Endothelial cell of umbilical vein (primary cell): ENCODE results near the gene CD8B2. TPM values are rescaled to one million over a fixed set of nuclear protein-coding genes. Genes with fewer than 3 reads are reported as not detected.

ENCODE experiments used
- BruUV-seq: library from RNA; stranded (reverse); fragments of 400-500 nt; replicated peaks from 2 replicates; lab custom pipeline; 2021; lab: Mats Ljungman, UMichigan
- CTCF ChIA-PET: fragments of 300-600, 350-600 bp; sonication (Branson Sonifier 250); formaldehyde crosslinking; loops from one replicate; lab custom pipeline; 2021; ENCODE audit warnings: antibody characterized with exemption, inconsistent platforms; lab: Charles Lee
- POLR2A ChIA-PET: fragments of 300-600, 350-600 bp; sonication (Branson Sonifier 250); formaldehyde crosslinking; loops from one replicate; lab custom pipeline; 2021; ENCODE audit warnings: antibody characterized with exemption, inconsistent platforms; lab: Charles Lee
- DNase-seq: peaks from one replicate; pipeline ENCODE4 v3.0.0-alpha.2; 2011; ENCODE audit warnings: low read depth, low spot score
- FAIRE-seq: peaks from 2 replicates; lab custom pipeline; 2011; peaks lifted over from hg19 to GRCh38; lab: Jason Lieb, UNC
- H2AFZ ChIP-seq: 2 replicates; pipeline ENCODE4 v1.6.0; 2012; ENCODE audit warnings: low read depth, low read length, control low read depth, inconsistent platforms
- H3K27ac ChIP-seq: 2 replicates; pipeline ENCODE4 v1.5.1; 2011; ENCODE audit warnings: low read depth, mild to moderate bottlenecking, control low read depth, low read length, moderate library complexity; ENCODE audit not compliant: insufficient read depth
- H3K27me3 ChIP-seq, 2 experiments: 2 replicates each; pipeline versions ENCODE4 v1.6.0 to v1.6.1; 2011; ENCODE audit warnings: low read length in 2 of 2, mixed read lengths in 1 of 2; ENCODE audit not compliant: control insufficient read depth in 2 of 2, insufficient read depth in 2 of 2
- H3K36me3 ChIP-seq, 2 experiments: 2 replicates in 1 of 2; 3 replicates in 1 of 2; pipeline ENCODE4 v1.5.1; 2011; ENCODE audit warnings: low read length in 2 of 2, mild to moderate bottlenecking in 1 of 2, moderate library complexity in 1 of 2; ENCODE audit not compliant: control insufficient read depth in 2 of 2, insufficient read depth in 2 of 2; ENCODE audit errors: extremely low read depth in 1 of 2
- H3K4me1 ChIP-seq: 3 replicates; pipeline ENCODE4 v1.5.1; 2011; ENCODE audit warnings: mild to moderate bottlenecking, low read length; ENCODE audit not compliant: control insufficient read depth, insufficient read depth; ENCODE audit errors: extremely low read depth
- H3K4me2 ChIP-seq: 2 replicates; pipeline ENCODE4 v1.6.1; 2011; ENCODE audit warnings: low read length, control low read depth, mixed read lengths; ENCODE audit not compliant: insufficient read depth
- H3K4me3 ChIP-seq, 3 experiments: fragments of 200-600 bp in 1 of 3; sonication (generic), shearing (Covaris generic) in 1 of 3; replicated peaks in 1 of 3; 2 replicates each; pipeline ENCODE4 v1.5.1; 2011 to 2016; ENCODE audit warnings: control low read depth in 3 of 3, low read length in 3 of 3, mild to moderate bottlenecking in 2 of 3, inconsistent platforms in 1 of 3, low read depth in 1 of 3, moderate library complexity in 1 of 3; ENCODE audit not compliant: insufficient read depth in 1 of 3
- H3K79me2 ChIP-seq: 2 replicates; pipeline ENCODE4 v1.6.0; 2012; ENCODE audit warnings: low read length, inconsistent platforms; ENCODE audit not compliant: control insufficient read depth, insufficient read depth
- H3K9ac ChIP-seq: replicated peaks from 2 replicates; pipeline ENCODE3; 2011; ENCODE audit warnings: low read length, control low read depth; ENCODE audit not compliant: insufficient read depth; ENCODE audit errors: extremely low read depth
- H3K9me1 ChIP-seq: replicated peaks from 3 replicates; pipeline ENCODE4 v1.6.0; 2011; ENCODE audit warnings: mild to moderate bottlenecking, low read length; ENCODE audit not compliant: control insufficient read depth, insufficient read depth; ENCODE audit errors: extremely low read depth
- H3K9me3 ChIP-seq: replicated peaks from 2 replicates; pipeline ENCODE4 v1.5.1; 2012; ENCODE audit warnings: low read length, inconsistent platforms; ENCODE audit not compliant: control insufficient read depth, insufficient read depth
- H4K20me1 ChIP-seq: replicated peaks from 2 replicates; pipeline ENCODE3; 2011; ENCODE audit warnings: mild to moderate bottlenecking, low read length; ENCODE audit not compliant: control insufficient read depth, insufficient read depth; ENCODE audit errors: extremely low read depth
- EZH2 ChIP-seq: IDR thresholded peaks from 2 replicates; pipeline ENCODE4 v1.6.1; 2012; ENCODE audit warnings: borderline replicate concordance, low read depth, mild to moderate bottlenecking, moderate library complexity, low read length, inconsistent platforms; ENCODE audit not compliant: severe bottlenecking
- FOS ChIP-seq: IDR thresholded peaks from 2 replicates; pipeline ENCODE4 v1.6.1; 2011; ENCODE audit warnings: mild to moderate bottlenecking, low read length, moderate library complexity, borderline replicate concordance; ENCODE audit not compliant: insufficient read depth
- GATA2 ChIP-seq: IDR thresholded peaks from 2 replicates; pipeline ENCODE4 v1.7.0; 2011; ENCODE audit warnings: low read depth, mild to moderate bottlenecking, moderate library complexity, mixed read lengths, low read length; ENCODE audit not compliant: insufficient read length, insufficient read depth
- JUN ChIP-seq: IDR thresholded peaks from 2 replicates; pipeline ENCODE4 v1.6.1; 2011; ENCODE audit warnings: borderline replicate concordance, low read depth; ENCODE audit not compliant: insufficient read length, insufficient read depth
- MAX ChIP-seq: IDR thresholded peaks from 2 replicates; pipeline ENCODE4 v1.6.1; 2011; ENCODE audit not compliant: insufficient read depth, insufficient read length
- MYC ChIP-seq: IDR thresholded peaks from one replicate; pipeline ENCODE4 v1.6.1; 2011; ENCODE audit warnings: mild to moderate bottlenecking, low read depth, low read length
- POLR2A ChIP-seq: IDR thresholded peaks from 2 replicates; pipeline ENCODE4 v1.6.1; 2012; ENCODE audit warnings: low read depth, mild to moderate bottlenecking, control low read depth, low read length
- POLR2AphosphoS5 ChIP-seq: IDR thresholded peaks from 2 replicates; pipeline ENCODE4 v1.6.1; 2012; ENCODE audit warnings: low read depth, mild to moderate bottlenecking, control low read depth, low read length, moderate library complexity; ENCODE audit not compliant: insufficient read depth
- dilution Hi-C: fragments of 300-500 bp; cut with MboI; formaldehyde crosslinking; loops from one replicate; pipeline ENCODE4 v1.15.0; 2019; ENCODE audit warnings: low sequenced_read_pairs; ENCODE audit not compliant: extremely low pct_ligation_motif_present
- intact Hi-C: fragments of 100-400 bp; cut with micrococcal nuclease; formaldehyde crosslinking; loops from one replicate; pipeline ENCODE4 v1.10.0; 2022
- polyA plus RNA-seq, 4 experiments: library from polyadenylated mRNA; depleted of rRNA in 3 of 4; stranded (reverse) in 3 of 4; unstranded in 1 of 4; fragments of >200 nt; gene quantifications; 2 replicates each; pipeline versions ENCODE4 v1.2.1 to v1.2.3, GENCODE V29; 2011 to 2012; ENCODE audit warnings: missing spikeins in 1 of 4
- total RNA-seq: library from RNA; stranded (reverse); gene quantifications from 2 replicates; pipeline ENCODE4 v1.2.3, GENCODE V29; 2021
- TF ChIP-seq, protein P1 (sequence below), 2 donors: IDR thresholded peaks; 1 replicate in 1 of 2; 2 replicates in 1 of 2; pipeline ENCODE4 v1.5.1; 2011; ENCODE audit warnings: low read length in 2 of 2, mild to moderate bottlenecking in 2 of 2, moderate library complexity in 2 of 2, control low read depth in 1 of 2, inconsistent platforms in 1 of 2, low read depth in 1 of 2; ENCODE audit not compliant: insufficient read depth in 1 of 2; ENCODE audit errors: extremely low read depth in 1 of 2

Gene CD8B2
- total and polyA plus RNA-seq, 2 donors (not counting 3 experiments of a cell fraction or from before 2014, with no cell fraction given) = not detected

DNA sequence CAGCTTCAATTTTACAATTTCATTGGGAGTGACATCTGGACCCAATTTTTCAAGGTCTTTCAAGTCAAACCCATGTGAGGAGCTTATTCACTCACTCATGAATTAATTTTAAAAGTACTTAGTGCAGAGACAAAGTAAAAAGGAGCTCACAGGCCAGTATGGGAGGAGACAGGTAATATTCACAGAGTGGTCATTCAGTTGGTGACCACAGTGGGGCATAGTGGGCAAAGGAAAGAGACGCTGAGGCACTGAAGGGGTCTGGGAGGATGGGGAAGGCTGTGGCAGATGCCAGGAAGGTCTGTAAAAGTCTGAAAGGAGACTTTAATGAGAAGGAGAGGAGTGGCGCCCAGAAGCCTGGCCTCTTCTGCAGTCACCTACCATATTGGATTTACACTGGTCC, 76.0 kb downstream of the CD8B2 start:
- H3K27me3 ChIP-seq = no peaks in the 10 kb centered on the region
- FAIRE-seq (no peak), DNase-seq (no peak)
- no peaks in the 10 kb centered on the region for H4K20me1 ChIP-seq
- H3K4me1 ChIP-seq = no peaks in the 10 kb centered on the region
- no TSS peak for BruUV-seq
- H3K4me3 ChIP-seq = no peak overlapping the region
- intact Hi-C loops = no loop called here
- H3K36me3 ChIP-seq = no peaks in the 10 kb centered on the region
- no peaks in the 10 kb centered on the region for H3K79me2 ChIP-seq
- H3K4me2 ChIP-seq = no peak overlapping the region
- H3K9ac ChIP-seq = no peak overlapping the region
- TF ChIP-seq GATA2 (no peak), MYC (no peak), MAX (no peak)
- H3K9me1 ChIP-seq = no peaks in the 10 kb centered on the region
- no peak overlapping the region for H3K27ac ChIP-seq
- ChIA-PET POLR2A (no interaction called here), CTCF (interaction anchor here (1.0 to 1.1 kb wide), 2 partner anchors 19 to 459 kb away, joined by 5 to 10 read pairs; no protein-coding TSS in a partner anchor)
- H2AFZ ChIP-seq = no peak overlapping the region
- H3K9me3 ChIP-seq = no peaks in the 10 kb centered on the region
- dilution Hi-C loops = no loop called here

DNA sequence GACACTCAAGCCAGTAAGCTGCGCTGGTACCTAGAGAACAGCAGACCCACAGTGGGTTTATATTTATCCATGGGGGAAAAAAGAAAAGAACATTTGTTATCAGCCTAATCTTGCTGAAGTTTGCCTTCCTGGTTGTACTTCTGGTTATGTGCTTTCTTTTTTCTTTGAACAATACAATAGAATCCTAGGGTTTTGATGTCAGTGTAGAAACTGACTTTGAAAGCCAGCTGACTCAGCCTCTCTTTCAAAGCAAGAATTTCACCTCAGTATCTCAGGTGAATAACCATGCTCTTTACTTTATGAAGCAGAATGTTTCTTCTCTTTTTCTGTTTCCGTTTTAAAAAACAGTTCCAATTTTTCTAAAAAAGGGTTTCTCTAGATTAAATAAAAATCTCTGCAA, 78.4 kb downstream of the CD8B2 start:
- ChIA-PET CTCF (no interaction called here), POLR2A (no interaction called here)
- Histone ChIP-seq H3K4me1 (no peaks in the 10 kb centered on the region), H3K27me3 (no peaks in the 10 kb centered on the region), H2AFZ (no peak overlapping the region), H3K4me2 (no peak overlapping the region), H3K79me2 (no peaks in the 10 kb centered on the region), H3K9ac (no peak overlapping the region), H4K20me1 (no peaks in the 10 kb centered on the region), H3K9me3 (no peaks in the 10 kb centered on the region), H3K9me1 (no peaks in the 10 kb centered on the region), H3K4me3 (no peak overlapping the region), H3K27ac (no peak overlapping the region), H3K36me3 (no peaks in the 10 kb centered on the region)
- intact Hi-C loops = no loop called here
- no TSS peak for BruUV-seq
- FAIRE-seq (no peak), DNase-seq (no peak)
- TF ChIP-seq EZH2 (no peak), FOS (no peak), GATA2 (no peak), POLR2A (no peak), POLR2AphosphoS5 (no peak), MYC (no peak), MAX (no peak), JUN (no peak)
- TF ChIP-seq, protein P1, sequence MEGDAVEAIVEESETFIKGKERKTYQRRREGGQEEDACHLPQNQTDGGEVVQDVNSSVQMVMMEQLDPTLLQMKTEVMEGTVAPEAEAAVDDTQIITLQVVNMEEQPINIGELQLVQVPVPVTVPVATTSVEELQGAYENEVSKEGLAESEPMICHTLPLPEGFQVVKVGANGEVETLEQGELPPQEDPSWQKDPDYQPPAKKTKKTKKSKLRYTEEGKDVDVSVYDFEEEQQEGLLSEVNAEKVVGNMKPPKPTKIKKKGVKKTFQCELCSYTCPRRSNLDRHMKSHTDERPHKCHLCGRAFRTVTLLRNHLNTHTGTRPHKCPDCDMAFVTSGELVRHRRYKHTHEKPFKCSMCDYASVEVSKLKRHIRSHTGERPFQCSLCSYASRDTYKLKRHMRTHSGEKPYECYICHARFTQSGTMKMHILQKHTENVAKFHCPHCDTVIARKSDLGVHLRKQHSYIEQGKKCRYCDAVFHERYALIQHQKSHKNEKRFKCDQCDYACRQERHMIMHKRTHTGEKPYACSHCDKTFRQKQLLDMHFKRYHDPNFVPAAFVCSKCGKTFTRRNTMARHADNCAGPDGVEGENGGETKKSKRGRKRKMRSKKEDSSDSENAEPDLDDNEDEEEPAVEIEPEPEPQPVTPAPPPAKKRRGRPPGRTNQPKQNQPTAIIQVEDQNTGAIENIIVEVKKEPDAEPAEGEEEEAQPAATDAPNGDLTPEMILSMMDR (IDR thresholded peaks at IDR 0.05; ENCODE audit: extremely low read depth in 1 of 2, insufficient read depth in 1 of 2, low read depth in 1 of 2, low read length in 2 of 2) = no peak
- dilution Hi-C loops = no loop called here
